ENCODE data around the gene PFDN4.
"Not testable (repeated sequence)": the region's sequence is repeated elsewhere in the genome, so short reads cannot be mapped to it uniquely, and the experiment has no call there.

Gene PFDN4

DNA sequence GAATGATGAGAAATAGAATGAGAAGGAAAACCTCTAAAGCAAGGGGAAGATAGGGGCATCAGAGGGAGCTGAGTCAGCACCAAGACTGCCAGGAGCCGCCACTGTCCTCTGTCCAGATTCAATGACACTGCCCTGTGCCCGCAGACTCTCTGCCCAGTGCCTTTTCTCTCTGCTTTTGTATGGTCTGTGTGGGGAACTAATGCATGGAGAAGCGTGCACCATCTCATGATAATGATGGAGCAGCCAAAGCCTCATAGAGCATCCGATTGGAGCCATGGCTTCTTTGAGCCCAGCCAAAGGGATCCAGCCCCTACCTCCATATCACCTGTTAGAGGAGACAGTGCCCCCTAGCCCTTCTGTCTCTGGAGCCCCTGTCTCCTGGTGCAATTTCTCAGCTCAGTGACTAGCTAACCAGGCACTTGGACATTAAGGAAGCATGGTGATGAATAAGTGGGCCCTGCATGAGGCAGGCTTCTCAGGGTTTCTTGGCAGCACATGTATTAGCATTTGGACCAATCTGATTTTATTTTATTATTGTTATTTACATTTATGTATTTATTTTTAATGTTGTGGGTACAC lies 6.5 kb upstream of the PFDN4 start:
- no peak for DNase-seq

DNA sequence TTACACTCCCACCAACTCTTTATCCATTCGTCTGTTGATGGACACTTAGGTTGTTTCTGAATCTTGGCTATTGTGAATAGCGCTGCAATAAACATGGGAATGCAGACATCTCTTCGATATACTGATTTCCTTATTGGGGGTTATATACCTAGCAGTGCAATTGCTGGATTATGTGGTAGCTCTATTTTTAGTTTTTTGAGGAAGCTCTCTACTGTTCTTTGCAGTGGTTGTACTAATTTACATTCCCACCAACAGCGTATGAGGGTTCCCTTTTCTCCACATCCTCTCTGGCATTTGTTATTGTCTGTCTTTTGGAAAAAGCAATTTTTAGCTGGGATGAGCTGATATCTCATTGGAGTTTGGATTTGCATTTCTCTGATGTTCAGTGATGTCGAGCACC lies 4.6 kb upstream of the PFDN4 start:
- no peak for DNase-seq

DNA sequence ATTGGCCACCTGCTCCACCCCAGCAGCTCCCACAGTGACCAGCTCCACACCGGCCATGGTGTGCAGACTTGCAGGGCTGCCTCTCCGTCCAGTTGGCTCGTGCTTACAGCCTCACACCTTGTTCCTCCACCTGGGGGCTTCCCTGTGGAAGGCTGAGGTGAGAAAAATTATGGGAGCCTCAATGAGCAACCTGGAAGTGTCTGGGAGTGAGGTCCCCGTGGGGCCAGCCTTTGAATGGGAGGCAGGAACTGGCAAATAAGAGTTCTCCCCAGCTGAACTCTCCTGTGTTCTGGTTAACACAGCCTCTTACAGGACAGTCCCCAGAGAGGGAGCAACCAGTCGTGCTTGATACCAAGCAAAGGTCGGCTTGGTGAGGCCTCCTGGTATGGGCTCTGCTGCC lies 3.8 kb upstream of the PFDN4 start:
- DNase-seq: no peak

DNA sequence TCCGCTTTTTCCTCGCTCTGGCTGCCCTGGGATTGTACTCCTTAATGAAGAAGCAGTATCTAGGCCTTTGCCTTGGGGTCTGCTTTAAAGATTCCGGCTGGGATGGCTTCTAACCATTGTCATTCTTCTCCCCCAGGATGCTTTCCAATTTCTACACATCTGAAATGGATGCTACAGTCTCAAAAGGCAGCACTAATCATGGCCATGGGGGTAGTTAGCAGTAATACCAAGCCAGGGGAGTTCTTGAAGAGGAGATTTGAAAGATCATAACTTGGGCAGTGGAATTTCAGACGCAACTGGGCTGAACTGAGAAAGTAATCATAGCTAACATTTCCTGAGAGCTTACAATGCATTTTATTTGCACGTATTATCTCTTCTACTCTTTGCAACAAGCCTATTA lies 3.4 kb upstream of the PFDN4 start:
- no peak for DNase-seq

DNA sequence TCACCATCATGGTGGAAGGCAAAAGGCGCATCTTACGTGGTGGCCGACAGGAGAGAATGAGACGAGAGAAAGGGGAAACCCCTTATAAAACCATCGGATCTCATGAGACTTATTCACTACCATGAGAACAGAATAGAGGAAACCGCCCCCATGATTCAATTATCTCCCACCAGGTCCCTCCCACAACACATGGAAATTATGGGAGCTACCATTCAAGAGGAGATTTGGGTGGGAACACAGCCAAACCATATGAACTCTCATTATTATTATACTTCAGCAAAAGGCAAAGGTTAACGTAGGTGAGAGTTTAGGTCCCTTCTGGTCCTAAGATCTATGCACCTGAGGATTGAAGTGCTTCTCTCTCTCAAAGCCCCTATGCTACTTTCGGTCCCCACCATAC lies 2.4 kb upstream of the PFDN4 start:
- no peak for DNase-seq

DNA sequence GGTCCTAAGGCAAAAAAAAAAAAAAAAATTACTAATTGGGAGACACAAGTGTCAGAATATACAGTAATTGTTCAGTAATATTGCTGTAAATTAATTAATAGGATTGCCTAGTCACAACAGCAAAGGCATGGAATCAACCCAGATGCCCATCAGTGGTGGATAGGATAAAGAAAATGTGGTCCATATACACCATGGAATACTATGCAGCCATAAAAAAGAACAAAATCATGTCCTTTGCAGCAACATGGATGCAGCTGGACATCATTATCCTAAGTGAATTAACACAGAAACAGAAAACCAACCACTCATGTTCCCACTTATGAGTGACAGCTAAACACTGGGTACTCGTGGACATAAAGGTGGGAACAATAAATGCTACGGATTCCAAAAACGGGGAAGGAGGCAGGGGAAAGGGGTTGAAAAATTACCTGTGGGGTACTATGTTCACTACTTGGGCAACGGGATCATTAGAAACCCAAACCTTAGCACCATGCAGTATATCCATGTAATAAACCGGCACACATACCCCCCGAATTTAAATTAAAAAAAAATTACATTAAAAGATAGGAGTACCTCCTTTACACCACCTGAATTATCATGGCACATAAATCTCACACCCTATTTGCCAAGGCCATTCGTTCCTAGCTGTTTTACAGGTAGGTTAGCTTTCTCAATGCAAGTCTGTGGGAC lies 689 bp upstream of the PFDN4 start:
- DNase-seq: no peak

DNA sequence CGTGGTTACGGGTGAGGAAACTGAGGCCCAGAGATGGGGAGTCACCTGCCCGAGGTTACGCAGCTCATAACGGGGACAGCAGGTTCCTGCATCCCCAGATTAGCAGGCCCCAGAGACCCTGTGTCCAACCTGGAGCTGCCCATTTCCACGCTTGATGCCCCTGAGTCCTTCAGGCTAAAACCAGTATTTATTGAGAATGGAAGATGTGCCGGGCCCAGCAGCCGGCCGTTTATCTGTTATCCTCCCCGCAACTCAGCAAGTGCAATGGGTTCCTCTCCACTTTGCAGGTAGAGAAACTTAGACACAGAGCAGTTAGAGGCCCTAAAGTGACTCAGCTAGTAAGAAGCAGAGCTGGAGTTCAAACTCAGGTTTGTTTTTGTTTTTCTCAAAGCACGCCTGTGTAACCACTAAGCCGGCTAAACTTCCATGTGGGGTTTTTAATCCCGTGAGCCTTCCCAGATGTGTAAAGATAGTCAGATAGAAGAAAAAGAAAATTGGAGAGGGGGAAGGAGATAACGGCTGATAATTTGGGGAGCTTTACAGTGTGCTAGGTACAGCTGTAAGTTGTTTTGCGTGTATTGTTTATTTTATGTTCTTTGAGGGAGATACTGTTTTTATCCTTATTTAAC lies 775 bp downstream of the PFDN4 start:
- no peak for DNase-seq

DNA sequence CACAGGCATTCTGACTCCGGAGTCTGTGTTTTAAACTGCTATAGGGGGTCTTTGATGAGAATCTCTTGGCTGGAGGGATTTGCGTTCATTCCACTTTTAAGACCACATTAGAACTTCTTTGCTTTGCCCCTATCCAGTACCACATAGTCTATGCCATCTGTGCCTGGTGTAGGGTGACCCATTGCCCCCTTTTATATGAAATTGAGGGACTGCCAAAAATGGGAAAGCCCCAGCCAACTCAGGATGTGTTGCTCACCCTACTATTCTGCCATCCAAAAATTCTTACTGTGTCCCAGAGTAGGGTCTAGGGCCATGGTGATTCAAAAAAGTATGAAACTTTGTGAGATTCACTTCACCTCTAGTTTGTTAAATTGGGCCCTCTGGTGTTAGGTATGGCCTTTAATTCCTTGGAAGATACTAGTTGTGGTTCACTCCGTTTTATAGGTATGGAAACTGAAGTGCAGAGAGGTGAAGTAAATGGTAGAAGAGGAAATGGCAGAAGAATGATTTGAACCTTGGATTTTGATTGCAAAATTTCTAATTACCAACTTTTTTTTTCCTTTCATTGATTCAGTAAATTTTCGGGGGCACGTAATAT lies 1.4 kb downstream of the PFDN4 start:
- DNase-seq: no peak

DNA sequence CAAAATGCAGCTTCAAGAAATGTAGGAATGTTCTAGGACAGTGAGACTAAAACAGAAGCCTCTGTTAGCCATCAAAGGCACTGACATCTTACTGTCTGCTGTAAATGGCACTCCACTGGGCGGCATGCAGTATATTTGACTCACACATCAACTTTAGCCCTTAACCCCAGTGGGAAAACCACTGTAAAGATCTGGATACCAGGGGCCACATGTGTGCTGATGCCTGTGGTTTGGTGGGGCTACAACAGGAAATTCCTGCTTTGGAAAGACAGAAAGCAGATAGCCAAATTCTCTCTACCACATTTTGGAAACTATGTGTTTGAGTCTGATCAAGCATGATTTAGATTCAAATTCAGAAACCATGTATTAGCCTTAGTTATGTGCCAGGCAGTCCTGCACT lies 4.3 kb downstream of the PFDN4 start:
- DNase-seq: no peak

DNA sequence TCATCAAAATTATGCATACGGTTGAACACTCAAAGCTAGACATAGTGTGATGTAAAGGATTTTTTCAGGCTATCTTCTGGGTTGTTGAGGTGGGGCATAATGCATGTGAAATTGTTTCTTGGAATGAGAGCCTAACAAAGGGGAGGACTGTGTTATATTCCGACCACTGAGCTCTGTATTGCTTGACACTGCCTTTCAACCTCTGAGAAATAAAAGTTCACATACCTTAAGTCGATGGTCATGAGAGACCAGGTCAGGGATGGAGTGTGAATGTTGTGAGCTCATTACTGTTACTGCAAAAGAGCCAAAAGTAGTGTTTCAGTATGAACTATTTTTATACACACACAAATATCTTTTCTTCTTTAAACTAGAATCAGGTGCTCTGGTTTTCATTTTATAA lies 5.0 kb downstream of the PFDN4 start:
- no peak for DNase-seq

DNA sequence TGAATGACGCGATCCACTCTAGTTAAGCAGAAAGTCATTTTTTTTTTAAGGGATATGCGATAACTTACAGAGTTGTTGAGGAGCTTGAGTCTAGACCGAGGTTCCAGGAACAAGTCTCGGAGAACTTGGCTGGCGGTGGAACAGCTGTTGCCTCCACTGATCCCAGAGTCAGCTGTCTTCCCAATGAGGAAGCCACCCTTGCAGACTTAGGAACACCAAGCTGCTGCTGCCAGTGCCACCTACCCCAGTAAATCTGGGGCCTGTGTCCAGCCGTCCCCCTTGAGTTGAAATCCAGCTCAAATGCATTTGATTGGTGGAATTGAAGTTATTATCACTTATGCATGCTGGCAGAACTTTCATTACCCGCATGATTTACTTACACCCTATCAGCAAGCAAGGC lies 6.7 kb downstream of the PFDN4 start:
- no peak for DNase-seq

DNA sequence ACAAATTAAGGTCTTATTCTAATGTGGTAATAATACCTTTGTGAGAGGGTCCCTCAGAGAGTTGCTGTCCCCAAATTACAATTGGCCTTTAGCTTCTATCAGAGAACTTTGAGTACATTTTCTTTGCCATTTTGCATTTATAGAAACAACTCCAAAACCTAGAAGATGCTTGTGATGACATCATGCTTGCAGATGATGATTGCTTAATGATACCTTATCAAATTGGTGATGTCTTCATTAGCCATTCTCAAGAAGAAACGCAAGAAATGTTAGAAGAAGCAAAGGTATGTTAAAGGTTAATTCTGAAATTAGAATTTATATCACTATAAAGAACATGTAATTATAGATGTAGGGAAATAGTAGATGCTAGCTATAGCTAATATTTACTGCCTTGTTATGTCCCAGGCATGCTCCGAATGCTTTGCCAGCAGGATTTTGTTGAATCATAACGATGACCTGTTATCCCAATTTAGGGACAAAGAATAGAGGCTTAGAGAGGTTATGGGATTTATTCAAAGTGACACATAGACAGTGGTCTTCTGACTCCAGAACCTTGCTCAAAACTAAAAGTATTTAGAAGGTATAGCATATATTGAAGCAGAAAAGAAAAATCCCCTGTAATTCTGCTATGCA lies 7.4 kb downstream of the PFDN4 start:
- no peak for DNase-seq

DNA sequence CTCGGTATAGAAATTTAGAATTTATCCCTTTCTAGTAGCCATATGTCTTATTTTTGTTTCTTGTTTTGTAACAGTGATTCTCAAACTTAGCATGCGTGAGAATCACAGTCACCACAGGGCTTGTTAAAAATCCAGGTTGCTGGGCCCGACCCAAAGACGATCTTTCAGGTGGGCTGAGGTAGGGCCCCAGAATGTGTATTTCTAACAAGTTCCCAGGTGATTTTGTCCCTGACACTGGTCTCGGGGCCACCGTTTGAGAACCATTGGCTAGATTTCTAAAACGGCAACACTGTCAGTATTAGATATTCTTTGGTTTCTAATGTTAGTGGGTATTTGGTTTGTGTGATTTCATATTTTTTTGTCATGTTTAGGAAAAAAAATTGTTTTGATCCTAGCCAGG lies 9.9 kb downstream of the PFDN4 start:
- DNase-seq: no peak

DNA sequence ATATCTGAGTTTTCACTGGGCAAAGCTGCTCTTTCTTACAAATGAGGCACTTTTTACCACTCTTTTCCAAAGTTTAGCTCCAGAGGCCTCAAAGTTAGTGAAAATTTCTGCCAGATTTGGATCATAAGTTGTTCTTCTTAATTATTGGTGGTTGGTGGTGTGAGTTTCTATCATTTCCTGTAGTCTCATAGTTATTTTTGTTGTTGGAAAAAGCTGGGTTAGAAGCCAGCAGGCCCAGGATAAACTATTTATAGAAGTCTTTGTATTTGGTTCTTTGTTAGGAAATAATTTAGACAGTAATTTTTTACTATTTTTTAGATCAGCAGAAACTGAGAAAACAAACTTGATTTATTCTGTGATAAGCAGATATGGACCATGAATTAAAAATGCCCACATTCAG lies 10.6 kb downstream of the PFDN4 start:
- DNase-seq: no peak

DNA sequence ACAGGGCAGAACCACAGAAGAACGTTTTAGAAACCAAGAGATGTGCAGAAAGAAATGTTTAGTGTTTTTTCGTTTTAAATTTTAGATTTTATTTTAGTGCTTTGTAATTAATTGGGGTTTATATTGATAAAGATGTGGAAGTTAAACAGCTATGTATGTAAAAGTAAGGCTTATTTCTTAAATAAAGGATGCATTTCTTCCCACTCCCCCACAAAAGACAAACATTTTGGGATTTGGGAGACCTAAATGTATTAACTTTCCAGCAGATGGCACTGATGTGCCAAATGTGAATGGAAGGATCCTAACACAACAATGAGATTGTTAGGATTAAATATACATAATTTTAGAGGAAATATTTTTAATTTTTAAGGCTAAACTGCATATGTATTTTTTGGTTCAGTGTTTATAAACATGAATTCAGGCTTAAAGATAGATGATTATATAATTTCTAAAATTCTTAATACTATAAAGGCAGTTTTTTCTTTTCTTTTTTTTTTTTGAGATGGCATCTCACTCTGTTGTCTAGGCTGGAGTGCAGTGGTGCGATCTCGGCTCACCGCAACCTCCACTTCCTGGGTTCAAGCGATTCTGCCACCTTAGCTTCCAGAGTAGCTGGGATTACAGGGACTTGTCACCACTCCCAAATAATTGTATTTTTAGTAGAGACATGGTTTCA lies 12.0 kb downstream of the PFDN4 start:
- DNase-seq: no peak

DNA sequence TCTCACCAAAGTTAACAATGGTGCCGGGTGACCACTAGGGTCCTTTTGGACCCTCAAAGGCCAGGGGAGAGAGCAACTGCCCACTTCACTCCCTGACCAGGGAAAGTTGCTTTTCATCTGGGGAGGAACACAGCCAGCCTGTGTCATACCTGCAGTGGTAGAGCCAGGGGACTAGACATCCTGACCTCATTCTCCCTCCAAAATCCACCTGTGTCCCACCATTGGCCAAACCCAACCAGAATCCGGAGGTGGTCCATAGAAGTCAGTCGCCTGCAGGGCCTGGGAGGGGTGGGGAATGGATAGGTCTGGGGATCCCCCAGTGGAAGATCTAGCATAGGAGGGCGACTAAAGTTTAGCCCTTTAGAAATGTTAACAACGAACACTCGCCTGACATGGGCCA lies 12.8 kb downstream of the PFDN4 start:
- no peak for DNase-seq

DNA sequence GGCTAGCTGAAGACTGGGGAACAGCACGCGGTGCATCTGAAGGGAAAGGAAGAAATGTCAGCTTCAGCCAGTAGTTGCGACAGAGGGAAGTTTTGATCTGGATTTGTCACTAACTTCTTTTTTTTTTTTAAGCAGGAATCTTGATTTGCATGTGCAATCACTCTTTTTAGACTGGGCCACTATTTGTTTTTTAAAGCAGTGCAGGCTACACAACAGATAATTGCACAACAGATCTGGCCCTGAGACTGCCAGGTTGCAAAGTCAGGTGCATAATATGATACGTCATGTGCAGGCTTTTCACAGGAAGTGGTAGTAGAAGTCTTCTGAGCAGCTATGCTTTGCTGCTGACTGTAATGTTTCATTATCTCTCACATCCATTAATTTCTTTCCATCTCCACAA lies 13.5 kb downstream of the PFDN4 start:
- DNase-seq: no peak

DNA sequence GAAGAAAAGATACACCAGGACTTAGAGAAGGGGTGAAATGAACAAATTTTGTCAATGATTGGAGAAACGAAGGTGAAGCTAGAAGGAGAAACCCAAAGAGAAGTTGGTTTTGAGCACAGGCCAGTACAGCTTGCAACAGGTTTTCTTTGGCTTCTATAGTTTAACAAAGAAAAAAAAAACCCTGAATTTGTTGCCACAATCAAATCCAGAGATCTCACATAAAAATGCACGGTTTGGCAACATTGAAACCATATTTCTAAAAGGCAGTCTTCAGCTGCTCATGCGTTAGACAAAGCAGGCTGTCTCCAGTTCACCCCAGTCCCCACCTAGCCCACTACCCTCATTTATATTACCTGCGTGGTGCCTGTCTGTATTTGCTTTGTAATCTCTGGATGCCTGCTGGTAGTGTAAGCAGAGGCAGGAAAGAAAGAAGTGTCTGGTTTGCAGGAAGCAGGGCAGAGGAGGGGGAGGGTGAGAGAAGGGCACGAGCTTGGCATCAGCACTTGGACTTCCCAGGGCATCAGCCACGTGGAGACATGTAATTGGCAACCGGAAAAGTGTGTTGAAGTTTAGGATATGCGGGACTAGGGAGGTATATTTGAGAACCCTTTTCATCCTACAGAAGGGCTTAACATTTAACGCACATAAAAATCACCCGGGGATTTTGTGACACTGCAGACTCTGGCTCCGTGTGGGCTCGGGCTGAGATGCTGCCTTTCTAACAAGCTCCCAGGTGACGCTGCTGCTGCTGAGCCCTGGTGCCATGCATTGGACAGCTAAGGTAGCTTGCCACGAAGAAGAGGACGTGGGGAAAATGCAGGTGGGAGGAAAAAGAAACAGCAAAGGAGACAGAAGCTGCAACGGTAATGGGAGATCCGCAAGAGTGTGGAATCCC lies 14.4 kb downstream of the PFDN4 start:
- DNase-seq: no peak

DNA sequence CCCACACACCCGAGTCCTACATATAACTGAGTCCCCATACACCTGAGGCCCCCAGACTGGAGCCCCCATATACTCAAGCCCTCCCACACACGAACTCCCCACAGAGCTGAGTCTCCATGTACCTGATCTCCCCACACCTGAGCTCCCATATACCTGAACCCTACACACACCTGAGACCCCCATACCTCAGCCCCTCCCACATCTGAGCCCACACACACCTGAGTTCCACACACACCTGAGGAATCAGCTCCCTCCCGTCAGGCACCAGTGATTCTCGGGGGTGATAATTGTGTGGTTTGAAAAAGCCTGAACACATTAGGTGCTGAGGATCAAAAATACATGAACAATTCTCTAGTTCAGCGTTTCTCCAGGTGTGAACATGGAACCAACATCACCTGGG lies 15.4 kb downstream of the PFDN4 start:
- no peak for DNase-seq

DNA sequence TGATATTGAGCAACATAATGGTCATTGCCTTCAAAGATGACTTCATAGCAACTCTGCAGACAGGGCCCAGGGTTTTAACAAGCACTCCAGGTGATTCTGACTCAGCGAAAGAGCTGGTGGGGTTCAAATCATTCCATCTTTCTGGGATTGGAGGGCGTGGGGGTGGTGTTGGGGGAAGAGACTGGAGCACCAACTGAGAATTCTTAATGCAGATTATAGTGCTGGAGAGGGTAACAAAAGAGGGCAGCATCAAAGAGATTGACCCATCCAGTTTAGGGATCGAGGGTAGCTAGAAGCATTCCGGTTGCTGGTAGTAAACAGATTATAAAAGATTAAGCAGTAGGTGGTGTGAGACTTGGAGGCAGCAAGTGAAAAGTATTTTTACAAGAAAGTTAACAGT lies 15.9 kb downstream of the PFDN4 start:
- DNase-seq: no peak

DNA sequence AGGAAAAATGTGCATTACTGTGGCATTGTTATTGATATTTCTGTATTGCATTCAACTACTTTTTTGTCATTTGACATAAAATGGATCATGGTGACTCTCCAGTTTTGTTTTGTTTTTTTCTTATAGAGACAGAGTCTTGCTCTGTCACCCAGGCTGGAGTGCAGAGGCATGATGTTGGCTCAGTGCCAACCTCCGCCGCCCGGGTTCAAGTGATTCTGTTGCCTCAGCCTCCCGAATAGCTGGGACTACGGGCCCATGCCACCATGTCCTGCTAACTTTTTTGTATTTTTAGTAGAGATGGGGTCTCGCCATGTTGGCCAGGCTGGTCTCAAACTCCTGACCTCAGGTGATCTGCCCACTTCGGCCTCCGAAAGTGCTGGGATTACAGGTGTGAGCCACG lies 16.8 kb downstream of the PFDN4 start:
- not testable (repeated sequence) for DNase-seq

DNA sequence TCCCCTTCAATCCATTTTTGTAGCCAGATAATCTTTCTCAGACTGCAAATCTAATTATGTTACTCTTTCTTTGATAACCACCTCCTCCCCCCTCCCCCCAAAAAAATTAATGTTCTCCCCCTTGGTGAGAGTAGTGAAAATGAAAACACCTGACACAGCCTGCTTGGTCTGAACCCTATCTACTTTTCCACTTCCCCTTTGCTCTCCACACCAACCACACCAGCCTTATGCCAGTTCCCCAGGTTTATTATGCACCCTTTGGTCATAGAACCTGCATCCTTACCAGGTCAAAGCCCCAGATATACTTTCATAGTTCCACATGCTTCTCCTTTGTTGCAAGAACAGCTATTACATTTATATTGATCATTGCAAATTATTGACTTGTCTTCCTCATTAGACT lies 19.4 kb downstream of the PFDN4 start:
- DNase-seq: no peak

All from activated CD8-positive, alpha-beta memory T cell treated with anti-CD3 and anti-CD28 coated beads, Interleukin-2, amount 50 U/mL, for 4 hours (primary cell).